ENCODE data around the gene CNTN4. TPM values are rescaled to one million over a fixed set of nuclear protein-coding genes. Genes with fewer than 3 reads are reported as not detected.

The CNTN4 gene
- total RNA-seq, 1 experiment from 2014 or later, result 0.12 TPM

DNA sequence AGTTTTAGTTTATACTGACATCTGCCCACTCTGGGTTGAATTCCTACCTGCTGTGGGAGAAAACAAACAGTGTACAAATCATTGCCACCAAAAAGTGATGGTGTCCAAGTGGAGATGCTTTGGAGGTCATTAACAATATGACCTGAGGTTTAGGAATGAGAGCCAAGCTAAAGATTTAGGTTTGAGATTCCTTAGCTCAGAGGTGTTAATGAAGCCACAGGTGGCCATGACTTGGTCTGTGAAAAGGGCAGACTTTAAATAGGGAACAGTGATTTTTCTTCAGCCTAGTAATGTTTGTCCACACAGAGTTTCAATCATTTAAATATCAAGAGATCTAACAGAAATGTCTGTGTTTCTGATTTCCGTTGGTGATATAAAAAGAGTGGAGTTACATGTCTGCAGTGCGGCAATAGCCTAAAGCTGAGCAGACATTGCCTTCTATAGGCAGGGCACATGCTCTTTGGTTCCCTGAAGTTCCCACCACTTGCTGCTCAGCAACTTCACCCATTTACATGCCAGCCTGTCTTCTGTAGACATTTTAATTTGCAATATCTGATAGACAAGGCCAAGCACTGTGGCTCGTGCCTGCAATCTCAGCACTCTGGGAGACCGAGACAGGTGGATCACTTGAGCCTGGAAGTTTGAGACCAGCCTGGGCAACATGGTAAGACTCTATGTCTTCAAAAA is 588.3 kb downstream of the CNTN4 start:
- no TSS peak for BruUV-seq (replicated peaks)
- no peaks in the 10 kb centered on the region for H3K36me3 Mint-ChIP-seq (ENCODE audit: insufficient read depth, unreplicated experiment)
- intact Hi-C loops (cut with micrococcal nuclease), result no loop called here
- ChIA-PET CTCF (interaction anchor here (1.5 kb wide), 1 partner anchor 1412 kb away, joined by 4 read pairs; no protein-coding TSS in a partner anchor), POLR2A (interaction anchor here (0.7 kb wide), 1 partner anchor 223 kb away, joined by 3 read pairs; no protein-coding TSS in a partner anchor)
- no peak overlapping the region for H3K27ac Mint-ChIP-seq (ENCODE audit: low read depth, unreplicated experiment)
- no peaks in the 10 kb centered on the region for H3K4me1 Mint-ChIP-seq (ENCODE audit: insufficient read depth, unreplicated experiment)
- peaks cover 61% of the 10 kb centered on the region for H3K27me3 Mint-ChIP-seq (ENCODE audit: insufficient read depth, unreplicated experiment)
- TF ChIP-seq, protein P1, sequence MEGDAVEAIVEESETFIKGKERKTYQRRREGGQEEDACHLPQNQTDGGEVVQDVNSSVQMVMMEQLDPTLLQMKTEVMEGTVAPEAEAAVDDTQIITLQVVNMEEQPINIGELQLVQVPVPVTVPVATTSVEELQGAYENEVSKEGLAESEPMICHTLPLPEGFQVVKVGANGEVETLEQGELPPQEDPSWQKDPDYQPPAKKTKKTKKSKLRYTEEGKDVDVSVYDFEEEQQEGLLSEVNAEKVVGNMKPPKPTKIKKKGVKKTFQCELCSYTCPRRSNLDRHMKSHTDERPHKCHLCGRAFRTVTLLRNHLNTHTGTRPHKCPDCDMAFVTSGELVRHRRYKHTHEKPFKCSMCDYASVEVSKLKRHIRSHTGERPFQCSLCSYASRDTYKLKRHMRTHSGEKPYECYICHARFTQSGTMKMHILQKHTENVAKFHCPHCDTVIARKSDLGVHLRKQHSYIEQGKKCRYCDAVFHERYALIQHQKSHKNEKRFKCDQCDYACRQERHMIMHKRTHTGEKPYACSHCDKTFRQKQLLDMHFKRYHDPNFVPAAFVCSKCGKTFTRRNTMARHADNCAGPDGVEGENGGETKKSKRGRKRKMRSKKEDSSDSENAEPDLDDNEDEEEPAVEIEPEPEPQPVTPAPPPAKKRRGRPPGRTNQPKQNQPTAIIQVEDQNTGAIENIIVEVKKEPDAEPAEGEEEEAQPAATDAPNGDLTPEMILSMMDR (IDR thresholded peaks at IDR 0.05; ENCODE audit: unreplicated experiment), result no peak
- no peaks in the 10 kb centered on the region for H3K9me3 Mint-ChIP-seq (ENCODE audit: unreplicated experiment)
- no peak for DNase-seq (ENCODE audit: unreplicated experiment)
- H3K4me3 Mint-ChIP-seq (ENCODE audit: unreplicated experiment), result no peak overlapping the region

DNA sequence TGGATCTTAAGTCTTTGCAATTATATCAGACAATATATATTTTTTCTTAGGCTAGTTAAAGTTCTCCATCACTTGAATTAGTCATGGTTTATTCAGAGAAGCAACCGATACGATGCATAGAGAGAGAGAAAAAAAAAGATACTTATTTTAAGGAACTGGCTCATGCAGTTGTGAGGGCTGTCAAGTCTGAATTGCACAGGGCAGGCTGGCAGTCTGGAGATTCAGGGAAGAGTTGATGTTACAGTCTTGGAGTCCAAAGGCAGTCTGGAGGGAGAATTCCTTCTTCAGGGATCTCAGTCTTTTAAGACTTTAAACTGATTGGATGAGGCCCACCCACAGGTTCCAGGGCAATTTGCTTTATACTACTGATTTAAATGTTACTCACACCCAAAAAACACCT is 598.9 kb downstream of the CNTN4 start:
- POLR2A ChIA-PET, result no interaction called here
- H3K9me3 Mint-ChIP-seq (ENCODE audit: unreplicated experiment), result no peaks in the 10 kb centered on the region
- H3K4me1 Mint-ChIP-seq (ENCODE audit: insufficient read depth, unreplicated experiment), result no peaks in the 10 kb centered on the region
- CTCF ChIA-PET, result no interaction called here
- peaks cover 53% of the 10 kb centered on the region for H3K27me3 Mint-ChIP-seq (ENCODE audit: insufficient read depth, unreplicated experiment)
- no peak overlapping the region for H3K4me3 Mint-ChIP-seq (ENCODE audit: unreplicated experiment)
- H3K36me3 Mint-ChIP-seq (ENCODE audit: insufficient read depth, unreplicated experiment), result no peaks in the 10 kb centered on the region
- intact Hi-C loops (cut with micrococcal nuclease), result no loop called here
- DNase-seq (ENCODE audit: unreplicated experiment), result no peak
- BruUV-seq (replicated peaks), result no TSS peak
- H3K27ac Mint-ChIP-seq (ENCODE audit: low read depth, unreplicated experiment), result no peak overlapping the region
- TF ChIP-seq, protein P1 (IDR thresholded peaks at IDR 0.05; ENCODE audit: unreplicated experiment), result no peak

DNA sequence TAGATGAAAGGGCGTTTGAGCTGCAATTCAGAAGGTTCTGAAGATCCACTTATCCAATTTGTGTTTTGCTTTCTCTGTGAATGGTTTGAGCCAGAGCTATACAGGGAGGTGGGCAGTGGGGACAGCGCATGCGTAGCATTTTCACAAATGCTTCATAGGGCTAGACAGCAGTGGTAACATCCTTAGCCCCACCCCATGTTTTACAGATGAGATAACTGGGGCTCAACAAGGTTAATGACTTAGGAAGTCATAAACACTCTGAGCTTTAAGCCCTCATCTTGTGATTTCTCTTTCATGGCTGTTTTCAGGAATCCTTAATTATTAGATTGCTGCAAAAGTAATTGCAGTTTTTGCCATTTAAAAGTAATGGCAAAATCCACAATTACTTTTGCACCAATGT is 602.8 kb downstream of the CNTN4 start:
- Mint-ChIP-seq H3K4me3 (ENCODE audit: unreplicated experiment) (no peak overlapping the region), H3K27ac (ENCODE audit: low read depth, unreplicated experiment) (no peak overlapping the region), H3K4me1 (ENCODE audit: insufficient read depth, unreplicated experiment) (no peaks in the 10 kb centered on the region), H3K9me3 (ENCODE audit: unreplicated experiment) (no peaks in the 10 kb centered on the region), H3K36me3 (ENCODE audit: insufficient read depth, unreplicated experiment) (no peaks in the 10 kb centered on the region), H3K27me3 (ENCODE audit: insufficient read depth, unreplicated experiment) (peaks cover 41% of the 10 kb centered on the region)
- POLR2A ChIA-PET, result no interaction called here
- TF ChIP-seq, protein P1 (IDR thresholded peaks at IDR 0.05; ENCODE audit: unreplicated experiment), result no peak
- intact Hi-C loops (cut with micrococcal nuclease), result no loop called here
- BruUV-seq (replicated peaks), result no TSS peak
- CTCF ChIA-PET, result interaction anchor here (0.9 to 2.0 kb wide), 3 partner anchors 11 to 36 kb away, joined by 3 to 5 read pairs (median 4); no protein-coding TSS in a partner anchor
- no peak for DNase-seq (ENCODE audit: unreplicated experiment)

DNA sequence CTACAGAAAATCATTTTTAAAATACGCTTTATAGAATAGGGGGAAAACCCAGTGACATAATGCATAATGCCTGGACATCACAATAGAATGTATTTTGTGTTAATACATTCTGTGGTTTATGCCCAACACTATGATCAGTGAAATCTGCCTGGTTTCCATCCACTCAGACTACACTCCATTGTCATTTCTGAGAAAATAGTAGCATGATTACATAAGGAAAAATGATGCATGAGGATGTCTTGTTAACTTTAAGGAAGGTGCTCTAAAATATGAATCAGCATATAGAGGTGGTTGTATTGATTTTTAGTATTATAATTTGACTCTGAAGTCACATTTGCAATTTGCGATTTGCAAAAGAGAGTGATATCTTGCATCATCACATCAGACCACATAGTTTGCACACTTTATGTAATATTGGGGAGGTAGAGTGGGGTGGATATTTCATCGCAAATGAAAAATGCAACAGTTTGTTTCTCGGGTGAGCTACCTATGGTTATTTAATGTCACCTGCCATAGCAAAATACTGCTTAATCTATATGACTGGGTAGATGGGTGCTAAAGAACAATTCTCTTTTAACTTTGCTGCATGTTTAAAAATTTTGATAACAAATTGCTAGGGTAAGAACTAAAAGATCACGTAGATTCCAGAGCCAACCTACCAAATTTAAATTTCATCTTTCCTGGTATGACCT is 607.6 kb downstream of the CNTN4 start:
- Mint-ChIP-seq H3K27me3 (ENCODE audit: insufficient read depth, unreplicated experiment) (peaks cover 46% of the 10 kb centered on the region), H3K36me3 (ENCODE audit: insufficient read depth, unreplicated experiment) (no peaks in the 10 kb centered on the region), H3K4me3 (ENCODE audit: unreplicated experiment) (no peak overlapping the region), H3K4me1 (ENCODE audit: insufficient read depth, unreplicated experiment) (no peaks in the 10 kb centered on the region), H3K27ac (ENCODE audit: low read depth, unreplicated experiment) (no peak overlapping the region), H3K9me3 (ENCODE audit: unreplicated experiment) (no peaks in the 10 kb centered on the region)
- TF ChIP-seq, protein P1 (IDR thresholded peaks at IDR 0.05; ENCODE audit: unreplicated experiment), result no peak
- DNase-seq (ENCODE audit: unreplicated experiment), result no peak
- intact Hi-C loops (cut with micrococcal nuclease), result no loop called here
- CTCF ChIA-PET, result no interaction called here
- POLR2A ChIA-PET, result no interaction called here
- BruUV-seq (replicated peaks), result no TSS peak
